Activated T-cell treated with anti-CD3 and anti-CD28 coated beads for 4 hours (primary cell): ENCODE measurements around the gene AP3B1.

Experiments
- DNase-seq: peaks from one replicate; pipeline ENCODE4 v3.0.0-alpha.2; 2020

AP3B1 gene

GRCh38 chr5:78000191-78000590 lies 294.3 kb downstream of the AP3B1 start:
- no peak for DNase-seq

DNA sequence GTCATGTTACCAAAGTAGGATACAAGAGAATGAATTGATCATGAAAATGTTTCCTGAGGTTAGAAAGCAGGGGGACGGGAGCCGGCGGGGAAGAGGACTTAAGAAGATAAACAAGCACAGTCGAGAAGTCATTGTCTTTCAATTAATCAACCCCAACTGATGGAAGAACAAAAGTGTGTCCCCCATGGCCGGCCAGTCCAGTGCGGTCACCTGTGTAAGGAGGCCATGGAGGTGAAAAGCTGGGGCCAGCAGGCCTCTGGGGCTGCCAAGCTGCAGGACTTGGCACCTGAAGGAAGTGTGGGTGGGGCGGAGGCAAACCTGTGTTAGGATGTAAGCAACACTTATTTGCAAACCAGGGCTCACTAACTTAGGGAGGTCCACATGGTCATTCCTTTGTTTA lies 295.1 kb downstream of the AP3B1 start:
- DNase-seq: no peak

DNA sequence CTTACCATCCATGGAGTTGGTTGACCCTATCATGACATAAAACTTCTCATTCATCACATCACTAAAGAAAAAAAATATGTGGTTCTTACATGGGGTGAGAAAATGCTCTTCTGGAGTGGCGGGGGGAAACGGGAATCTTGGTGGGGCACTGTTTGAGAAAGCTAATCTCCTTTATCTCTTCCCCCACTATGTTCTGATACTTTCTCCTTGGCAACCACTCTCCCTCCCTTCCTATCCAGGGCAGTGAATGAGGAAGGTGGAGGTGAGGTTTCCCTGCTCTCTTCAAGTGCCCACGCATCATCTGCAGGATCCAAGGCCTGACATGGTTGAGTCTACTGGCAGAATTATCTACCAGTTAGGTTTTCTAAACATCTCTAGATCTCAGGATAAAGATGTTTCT lies 297.6 kb downstream of the AP3B1 start:
- no peak for DNase-seq

- DNase-seq: no peak
These were observed 298.6 kb downstream of the AP3B1 start for GRCh38 chr5:77995793-77996409.

DNA sequence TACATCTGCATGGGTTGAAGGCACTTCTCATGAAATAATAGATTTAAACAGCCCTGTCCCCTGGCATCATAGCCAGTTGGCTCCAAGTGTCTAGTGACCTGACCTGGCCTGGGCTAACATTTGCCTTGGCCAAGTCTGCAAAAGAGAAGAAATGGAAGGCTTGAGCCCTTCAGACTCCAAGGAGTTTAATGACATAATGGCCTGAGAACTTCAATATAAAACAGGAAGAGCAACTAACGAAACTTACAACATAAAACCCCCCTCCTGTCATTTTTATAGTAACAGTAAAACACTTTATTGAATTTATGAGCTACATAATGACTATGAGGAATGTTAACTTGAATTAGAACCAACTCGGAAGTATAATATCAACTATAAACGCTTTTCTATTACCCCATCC lies 299.6 kb downstream of the AP3B1 start:
- no peak for DNase-seq

GRCh38 chr5:77993855-77994318 lies 300.6 kb downstream of the AP3B1 start:
- no peak for DNase-seq

DNA sequence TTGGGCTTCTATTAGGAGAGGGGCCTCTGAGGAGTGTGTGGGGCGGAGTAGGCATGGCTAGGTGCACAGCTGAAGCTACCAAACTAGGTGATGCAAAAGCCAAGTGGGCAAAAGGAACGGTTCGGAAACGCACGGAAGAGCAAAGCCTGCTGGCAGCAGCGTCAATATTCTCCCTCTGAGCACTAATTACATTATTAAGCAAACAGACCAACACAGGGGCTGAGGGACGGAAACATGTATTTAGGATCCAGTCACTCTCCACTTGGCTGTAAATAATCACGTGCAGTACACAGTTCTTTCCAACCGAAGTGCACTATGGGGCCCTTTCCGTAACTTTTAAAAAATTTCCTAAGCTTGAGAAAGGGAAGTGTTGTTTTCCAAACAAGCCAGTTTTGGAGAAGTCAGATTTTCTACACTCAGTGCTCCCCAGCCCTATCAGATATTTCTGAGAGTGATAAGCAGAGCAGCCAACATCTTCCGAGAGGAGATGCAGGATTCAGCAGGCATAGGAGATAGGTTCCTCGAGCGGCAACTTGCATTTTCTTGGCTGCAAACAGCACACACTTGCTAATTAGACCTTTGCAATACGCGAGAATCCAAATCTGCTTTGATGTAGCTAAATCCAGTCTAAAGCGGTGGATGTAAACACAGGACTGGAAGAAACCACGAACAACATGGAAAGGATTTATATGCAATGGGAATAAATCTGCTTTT lies 301.2 kb downstream of the AP3B1 start:
- no peak for DNase-seq

DNA sequence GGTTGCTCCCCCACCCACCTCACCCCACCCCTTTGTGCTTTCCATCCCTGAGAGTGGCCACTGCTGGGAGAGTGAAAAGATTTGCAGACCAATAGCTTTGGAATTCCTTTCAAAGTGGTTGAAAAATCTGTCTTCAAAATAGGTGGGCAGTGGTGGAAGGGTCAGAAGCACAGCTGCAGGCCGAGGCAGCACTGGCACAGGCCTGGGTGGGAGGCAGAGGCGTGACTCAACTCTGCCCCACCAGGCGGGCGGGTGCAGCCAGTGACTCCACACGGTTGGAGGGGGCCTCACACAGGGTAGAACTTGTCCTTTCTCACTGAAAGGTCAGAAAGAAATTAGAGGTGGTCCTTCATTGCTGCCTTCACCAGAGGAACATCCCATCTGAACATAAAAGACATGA lies 303.4 kb downstream of the AP3B1 start:
- DNase-seq: no peak

DNA sequence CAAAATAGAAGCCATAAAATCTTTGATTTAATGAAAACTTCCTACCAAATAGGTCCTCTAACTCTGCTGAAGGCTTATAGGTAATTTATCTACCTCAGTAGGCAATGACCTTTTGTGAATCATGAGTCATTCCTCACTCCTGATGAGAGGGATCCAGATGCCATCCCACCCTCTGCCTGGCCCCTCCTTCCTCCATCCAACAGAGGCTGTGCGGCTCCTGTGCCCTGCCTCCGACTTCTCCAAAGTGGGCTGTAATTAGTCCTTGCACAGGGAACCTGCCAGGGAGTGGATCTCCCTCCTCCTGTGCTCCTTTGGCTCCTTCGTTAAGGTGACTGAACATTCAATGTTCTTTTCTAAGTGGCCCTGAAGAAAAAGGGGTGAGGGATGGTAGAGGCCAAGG lies 304.5 kb downstream of the AP3B1 start:
- DNase-seq: no peak

GRCh38 chr5:77987988-77988387 lies 306.5 kb downstream of the AP3B1 start:
- no peak for DNase-seq

DNA sequence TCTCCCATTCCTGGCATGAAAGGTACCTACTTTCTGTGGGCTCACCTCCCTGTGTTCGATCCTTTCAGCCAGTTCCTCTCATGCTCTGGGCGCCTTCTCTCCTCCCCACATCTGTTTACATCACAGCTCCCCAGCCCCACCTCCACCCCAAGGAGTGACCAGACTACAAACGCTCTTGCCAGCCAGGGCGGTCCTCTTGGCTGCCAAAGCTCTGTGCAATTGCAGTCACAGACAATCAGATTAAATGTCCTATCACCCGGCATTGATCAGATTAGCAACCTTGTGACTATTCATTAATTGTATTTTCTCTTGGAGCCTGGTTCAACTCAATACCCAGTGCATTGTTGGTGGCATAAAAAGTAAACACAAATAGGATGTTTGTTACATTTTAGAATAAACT lies 307.2 kb downstream of the AP3B1 start:
- no peak for DNase-seq

- no peak for DNase-seq
These were observed 308.2 kb downstream of the AP3B1 start for GRCh38 chr5:77986261-77986660.

GRCh38 chr5:77985247-77985646 lies 309.3 kb downstream of the AP3B1 start:
- no peak for DNase-seq

DNA sequence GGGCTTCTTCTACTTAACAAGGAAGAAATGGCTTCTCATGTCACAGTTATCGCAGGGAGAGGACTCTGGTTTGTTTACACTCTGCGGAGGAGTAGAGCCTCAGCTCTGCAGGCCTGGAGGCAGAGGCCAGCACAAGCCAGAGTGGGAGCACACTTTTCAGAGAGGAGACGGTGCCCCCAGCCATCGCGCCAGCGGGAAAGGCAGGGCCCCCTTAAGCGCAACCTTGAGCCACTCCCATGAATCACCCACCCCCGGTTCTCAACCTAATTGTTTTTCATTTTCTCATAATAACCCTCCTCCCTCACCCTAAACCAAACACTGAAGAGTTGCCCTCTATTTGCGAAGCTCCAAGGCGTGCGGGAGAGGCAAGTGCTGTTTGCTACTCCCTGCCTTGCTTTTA lies 309.9 kb downstream of the AP3B1 start:
- no peak for DNase-seq

GRCh38 chr5:77983482-77984199 lies 310.9 kb downstream of the AP3B1 start:
- no peak for DNase-seq

DNA sequence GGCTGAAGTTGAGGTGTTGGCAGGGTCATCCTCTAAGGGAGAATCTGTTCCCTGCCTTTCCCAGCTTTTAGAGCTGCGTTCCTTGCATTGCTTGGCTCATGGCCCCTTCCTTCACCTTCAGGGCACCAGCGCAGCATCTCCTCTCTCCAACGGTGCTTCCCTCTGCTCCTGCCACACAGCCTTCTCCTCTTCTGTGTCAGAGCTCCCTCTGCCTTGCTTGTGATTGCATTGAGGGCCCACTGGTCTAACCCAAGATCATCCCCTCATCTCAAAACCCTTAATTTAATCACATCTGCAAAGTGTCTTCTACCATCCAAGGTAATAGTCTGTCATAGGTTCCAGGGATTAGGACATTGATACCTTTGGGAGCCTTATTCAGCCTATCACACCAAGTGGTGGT lies 312.7 kb downstream of the AP3B1 start:
- DNase-seq: no peak

GRCh38 chr5:77974576-77974975 lies 319.9 kb downstream of the AP3B1 start:
- DNase-seq: no peak

DNA sequence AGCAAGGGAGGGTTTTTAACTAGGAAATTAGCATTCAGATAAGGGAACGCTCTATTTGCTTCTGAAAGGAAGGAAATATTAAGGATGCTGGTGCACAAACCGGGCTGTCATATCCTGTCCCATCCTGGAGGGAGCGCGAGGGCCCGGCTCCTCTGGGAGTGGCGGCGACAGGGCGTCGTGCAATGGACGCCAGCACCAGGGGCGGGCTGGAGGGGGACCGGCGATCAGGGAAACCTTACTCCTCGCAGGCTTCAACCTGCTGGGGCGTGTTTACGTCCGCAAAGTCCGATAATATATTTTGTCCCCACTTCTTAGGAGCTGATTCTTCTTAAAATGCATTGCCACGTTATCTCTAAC lies 321.3 kb downstream of the AP3B1 start:
- no peak for DNase-seq

DNA sequence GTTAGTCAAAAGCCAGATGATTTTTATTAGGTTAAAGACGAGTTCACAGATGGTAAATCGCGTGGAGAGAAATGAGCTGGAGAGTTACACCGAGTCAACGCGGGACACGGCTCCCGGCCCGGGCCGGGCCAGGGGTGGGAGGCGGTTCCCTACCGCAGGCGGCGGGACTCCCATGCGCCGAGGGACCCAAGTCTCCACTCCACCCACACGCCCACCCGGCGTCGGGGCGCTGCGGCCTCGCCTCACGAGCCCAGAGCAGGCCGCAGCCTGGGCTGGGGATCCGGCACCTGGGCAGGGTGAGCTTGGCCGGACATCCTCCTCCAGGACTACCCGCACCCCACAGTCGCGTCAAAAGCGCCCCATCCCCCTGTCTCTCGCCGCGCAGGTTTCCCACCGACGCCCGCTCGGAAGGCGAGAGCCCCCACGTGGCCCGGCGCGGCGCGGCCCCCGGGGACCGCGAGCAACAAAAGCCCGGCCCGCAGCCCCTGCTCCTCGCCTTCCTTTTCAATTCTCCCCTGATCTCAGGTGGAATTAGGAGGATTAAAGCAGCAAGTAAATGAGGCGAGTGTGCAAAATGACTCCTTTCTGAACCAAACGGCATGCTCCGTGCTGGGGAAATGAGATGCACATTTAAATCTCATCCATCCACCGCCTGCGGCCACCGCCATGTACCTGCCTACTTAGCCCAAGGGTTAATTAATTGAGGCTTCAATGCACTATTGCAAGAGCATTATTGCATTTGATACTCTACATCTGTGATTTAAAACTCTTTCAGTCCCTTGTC lies 321.8 kb downstream of the AP3B1 start:
- no peak for DNase-seq

DNA sequence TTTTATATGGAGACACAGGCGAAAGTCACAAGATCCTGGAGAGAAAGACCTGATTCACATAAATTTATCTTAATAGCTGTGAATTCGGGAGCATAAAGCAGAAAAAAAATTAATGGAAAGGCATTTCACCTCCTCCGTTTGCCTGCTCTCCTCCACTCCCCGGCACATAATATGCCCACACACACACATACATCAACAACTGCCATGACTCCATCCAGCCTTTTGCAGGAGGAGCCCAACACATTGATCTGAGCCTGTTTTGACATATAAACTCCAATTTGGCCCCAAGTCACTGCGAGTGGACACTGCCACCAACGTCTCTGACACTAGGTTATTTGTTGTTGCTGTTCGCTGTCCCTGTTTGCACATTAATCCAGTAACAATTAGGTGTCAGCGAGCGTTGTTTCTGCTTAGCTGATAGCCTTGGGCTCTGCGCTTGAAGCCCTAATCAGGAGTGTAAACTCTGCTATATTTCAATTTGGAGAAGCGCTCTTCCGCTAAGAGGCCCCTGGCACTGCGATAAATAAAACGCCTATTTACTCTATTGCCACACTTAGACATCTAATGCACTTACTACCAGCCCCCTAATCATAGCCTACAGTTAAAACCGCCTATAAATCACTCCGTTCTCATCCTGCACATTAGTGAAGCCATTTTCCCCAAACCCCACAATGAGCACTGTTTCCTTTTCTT lies 322.6 kb downstream of the AP3B1 start:
- DNase-seq: no peak

GRCh38 chr5:77970891-77971290 lies 323.6 kb downstream of the AP3B1 start:
- DNase-seq: no peak

GRCh38 chr5:77963795-77964194 lies 330.7 kb downstream of the AP3B1 start:
- DNase-seq: no peak

DNA sequence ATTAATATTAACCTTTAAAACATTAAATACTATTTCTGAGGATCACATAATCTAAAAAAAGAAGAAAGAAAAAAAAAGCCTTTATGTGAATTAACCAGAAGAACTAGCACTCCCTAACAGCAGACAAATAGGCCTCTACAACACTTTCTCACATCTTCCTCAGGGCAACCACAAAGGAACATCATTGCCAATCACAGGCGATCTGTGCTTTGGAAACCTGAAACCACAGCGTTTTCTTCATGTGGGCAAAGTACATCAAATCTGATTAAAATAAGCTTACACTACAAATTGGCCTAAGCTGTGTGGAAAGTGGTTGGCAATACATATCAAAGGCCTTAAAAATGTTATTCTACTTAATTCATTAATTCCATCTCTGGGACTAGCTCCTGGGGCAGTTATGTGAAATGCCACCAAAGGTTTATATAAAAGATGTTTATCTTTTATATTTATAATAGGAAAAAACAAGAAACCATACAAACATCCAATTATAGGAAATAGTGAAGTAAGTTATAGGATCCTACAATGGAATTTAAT lies 333.6 kb downstream of the AP3B1 start:
- no peak for DNase-seq
